T1000 (cell line): ENCODE results near the gene FRMD4A.

Experiments used
- DNase-seq: peaks from one replicate; lab custom pipeline; 2025; ENCODE audit warnings: mixed read lengths; lab: John Stamatoyannopoulos, UW

The FRMD4A gene

DNA sequence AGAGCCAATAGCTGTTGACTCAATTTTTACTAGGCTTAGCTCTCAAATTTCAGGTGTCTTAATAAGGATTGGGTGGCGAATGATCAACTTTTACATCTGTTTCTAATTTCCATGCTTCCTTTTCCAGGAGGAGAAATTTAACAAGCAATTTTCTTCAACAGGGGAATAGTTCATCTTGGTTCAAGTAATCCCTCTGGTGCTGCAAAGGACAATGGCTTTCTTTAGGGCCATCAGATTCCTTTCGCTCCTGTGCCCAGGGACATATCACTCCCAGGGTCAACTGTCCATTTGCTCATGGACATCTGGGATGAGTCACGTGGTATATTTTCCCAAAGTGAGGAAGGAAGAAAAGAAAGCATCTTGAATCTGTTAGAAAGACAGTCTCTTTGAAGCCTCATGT is 313.3 kb downstream of the FRMD4A start:
- no peak for DNase-seq

DNA sequence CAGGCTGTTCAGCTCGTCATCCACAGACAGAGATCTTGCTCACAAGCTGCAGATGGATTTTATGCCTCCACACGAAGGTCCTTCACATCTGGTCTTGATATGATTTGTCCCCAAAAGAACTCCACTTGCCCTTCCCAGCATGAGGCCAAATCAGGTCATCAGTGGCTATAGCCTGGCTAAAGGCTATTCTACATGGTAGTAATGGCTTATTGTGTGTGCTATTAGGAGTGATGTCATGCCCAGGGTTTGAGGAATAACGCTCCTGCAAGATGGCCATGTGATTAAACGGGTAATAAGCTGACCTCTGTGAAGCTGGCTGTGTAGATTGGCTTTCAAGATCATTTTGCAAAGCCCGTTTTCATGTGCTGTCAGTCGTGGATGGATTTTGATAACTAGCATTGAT is 313.8 kb downstream of the FRMD4A start:
- DNase-seq, result no peak

DNA sequence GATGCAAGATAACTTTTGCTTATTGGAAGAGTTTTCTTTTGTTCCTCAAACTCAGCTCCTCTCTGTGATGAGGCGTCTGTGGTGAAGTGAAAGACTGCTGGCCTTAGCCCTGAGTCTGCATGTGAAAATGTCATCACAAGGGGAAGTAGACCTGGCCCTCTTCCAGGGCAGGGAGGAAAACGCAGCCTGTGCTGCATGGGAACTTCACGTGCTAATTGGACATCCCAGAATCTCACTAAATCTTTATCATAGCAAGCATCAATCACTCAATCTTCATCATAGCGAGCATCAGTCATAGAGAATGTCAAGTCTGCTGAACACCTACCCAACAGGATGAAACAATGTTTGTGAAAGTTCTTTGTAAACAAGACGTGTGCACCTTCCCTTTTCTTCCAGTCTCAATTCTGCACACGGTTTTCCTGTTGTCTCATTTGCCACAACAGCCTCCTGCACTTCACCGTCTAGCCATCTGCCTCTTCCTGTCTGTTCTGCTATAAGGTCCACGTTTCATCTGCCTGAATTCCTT is 314.6 kb downstream of the FRMD4A start:
- DNase-seq, result no peak

DNA sequence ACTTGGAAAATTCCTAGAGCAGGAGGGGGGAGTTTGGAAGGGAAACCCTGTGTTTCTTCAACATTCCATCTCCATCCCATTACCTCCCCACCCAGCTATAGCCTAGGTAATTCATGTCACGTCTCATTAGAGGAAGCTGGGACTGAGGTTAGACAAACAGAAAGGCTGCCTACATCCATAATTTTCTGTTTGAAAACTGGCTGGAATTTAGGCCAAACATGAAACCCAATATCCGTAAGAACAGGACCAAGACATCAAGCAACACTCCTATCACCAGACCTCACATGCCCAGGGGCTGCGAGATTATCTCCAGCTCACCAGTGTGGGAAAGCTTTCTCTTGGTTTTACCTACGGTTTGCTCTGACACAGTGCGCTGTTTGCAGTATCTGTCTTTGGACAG is 316.3 kb downstream of the FRMD4A start:
- no peak for DNase-seq

DNA sequence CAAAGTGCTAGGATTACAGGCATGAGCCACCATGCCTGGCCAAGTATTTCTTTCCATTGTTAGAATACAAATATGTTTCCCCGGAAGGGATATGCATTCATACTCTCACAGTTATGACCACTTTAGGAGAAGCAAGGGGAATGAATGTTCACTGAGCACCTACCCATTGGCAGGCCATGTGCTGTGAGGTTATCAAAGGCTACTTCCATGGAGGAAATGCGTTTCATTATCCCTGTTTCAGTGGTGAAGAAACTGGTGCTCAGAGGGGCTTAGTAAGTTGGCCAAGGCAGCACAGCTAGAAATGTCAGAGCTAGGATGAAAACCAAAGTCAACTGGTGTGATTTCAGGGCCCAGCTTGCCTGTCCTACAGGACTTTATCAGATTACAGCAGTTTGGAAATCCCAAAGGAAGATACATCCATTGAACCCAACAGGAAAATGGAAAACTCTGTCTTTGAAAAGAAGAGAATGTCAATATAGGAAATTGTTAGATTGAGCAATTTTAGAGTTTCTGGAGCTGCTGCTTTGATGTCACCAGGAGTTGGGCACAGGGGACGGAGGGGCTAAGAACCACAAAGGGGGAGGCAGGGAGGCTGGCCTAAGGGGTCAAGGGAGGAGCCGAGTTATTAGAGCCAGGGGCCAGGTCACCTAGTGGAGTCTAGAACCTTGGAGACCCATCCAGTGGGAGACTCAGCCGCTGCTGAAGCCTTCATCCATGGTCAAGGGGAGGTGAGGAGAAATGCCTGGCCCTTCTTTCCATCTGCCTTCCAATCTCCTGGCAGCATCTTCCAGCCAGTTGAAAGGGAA is 319.8 kb downstream of the FRMD4A start:
- DNase-seq, result no peak

DNA sequence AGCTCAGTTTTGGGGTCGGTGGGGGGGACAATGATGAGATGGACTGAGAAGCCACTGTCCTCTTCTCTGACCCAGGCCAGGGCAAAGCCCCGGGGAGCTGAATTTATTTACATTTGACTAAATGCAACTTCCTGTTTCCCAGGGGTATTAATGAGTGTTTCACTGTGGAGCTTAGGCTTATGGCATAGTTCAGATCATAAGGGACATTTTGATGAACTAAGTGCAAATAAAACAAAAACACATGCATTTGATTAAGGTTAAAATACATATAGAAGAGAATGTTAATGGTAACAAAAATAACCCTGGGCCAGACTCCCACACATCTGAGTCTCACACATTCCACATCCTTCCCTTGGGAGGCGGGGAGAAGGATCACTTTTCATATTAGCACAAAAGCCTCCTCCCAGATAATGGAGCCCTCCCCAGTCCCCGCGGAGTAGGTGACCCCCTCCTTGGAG is 320.6 kb downstream of the FRMD4A start:
- DNase-seq, result peak; percentile 72

DNA sequence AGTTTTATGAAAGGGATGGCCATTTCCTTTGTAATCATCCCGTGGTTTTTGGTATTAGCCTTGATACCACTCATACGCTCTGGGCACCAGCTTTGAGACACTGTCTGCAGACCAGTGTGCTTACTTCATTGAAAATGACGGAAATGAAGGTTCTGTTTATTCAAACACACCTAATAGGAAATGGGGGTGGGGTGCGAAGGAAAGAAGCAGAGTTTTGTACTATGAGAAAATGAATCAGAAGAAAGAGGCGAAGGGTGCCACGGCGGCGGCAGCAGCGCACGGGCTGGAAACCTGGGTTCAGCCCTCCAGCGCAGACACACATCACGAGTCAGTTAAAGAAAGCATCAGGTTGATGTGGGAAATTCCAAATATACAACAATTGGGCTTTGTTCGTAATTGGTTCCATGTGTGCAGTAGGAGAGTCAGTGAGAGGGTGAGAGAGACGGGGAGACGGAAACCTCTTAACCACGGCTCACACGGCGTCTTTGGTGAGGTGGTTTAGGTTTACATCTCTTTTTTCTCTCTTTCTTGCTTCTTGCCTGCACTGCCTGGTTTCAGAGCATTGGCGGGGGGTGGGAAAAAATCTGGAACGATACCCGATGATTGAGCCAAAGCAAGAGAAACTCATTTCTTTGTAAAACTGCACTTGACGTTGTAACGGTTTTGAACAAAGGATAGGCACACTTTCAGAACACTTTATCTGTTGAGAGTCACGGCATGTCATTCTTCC is 321.2 kb downstream of the FRMD4A start:
- DNase-seq, result peak; percentile 74

DNA sequence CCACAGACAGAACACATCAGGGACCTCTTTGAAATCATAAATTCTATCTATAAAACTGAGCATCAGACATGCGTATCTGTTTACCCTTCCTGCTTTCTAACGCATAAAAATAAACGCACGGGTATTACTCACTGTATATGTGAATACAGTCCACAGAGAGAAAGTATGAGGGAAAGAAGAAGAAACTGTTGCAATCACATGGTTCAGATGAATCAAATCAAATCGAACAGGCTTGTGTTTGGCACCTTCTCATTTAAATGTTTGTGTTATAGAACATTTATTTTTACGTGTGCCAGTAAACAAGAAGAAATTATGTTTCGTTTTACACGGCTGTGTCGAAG is 322.0 kb downstream of the FRMD4A start:
- DNase-seq, result no peak

DNA sequence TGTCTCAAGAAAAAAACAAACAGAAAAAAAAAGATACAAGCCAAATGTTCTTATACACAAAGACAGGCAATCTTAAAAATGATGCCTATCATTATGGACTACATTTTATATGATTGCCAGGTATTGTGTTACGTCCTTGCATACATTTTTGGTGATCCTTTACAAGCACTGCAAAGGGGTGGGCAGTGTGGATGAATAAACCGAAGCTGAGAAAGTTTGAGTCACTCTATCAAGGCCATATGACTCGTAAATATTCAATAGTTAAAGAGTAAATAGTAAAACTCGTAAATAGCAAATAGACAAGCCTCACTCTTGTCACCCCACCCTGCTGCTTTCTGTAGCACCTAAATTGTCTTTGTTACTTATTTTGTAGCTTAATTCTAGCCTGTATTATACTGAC is 326.2 kb downstream of the FRMD4A start:
- DNase-seq, result no peak

DNA sequence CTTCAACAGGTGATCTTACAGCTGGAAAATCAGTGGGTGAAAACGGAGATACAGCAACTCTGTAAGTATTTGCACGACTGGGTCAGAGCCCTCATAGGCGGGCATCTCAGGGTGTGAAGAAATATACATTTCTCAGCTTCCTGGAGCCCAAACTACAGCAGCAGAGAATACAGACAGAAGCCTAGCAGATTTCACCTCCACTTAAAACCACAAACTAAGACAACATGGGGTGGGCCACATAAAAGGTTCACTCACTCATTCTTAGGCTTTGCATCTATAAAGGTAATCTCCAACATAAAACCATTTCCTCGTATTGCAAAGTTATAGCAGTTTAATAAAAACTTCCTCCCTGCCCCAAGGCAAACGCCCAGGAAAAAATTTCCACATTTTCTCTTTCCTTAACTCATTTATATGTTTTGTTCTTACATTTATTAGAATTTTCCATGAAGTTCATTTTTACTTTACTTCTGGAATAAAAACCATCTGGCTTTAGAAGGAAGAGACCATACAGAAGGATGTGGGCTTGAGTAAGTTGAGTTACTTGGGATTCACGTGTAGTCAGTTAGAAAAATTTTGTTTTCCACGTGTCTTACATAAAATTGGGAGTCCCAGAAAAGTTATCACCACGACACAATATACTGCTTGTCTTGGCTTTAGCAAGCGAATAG is 327.1 kb downstream of the FRMD4A start:
- no peak for DNase-seq

DNA sequence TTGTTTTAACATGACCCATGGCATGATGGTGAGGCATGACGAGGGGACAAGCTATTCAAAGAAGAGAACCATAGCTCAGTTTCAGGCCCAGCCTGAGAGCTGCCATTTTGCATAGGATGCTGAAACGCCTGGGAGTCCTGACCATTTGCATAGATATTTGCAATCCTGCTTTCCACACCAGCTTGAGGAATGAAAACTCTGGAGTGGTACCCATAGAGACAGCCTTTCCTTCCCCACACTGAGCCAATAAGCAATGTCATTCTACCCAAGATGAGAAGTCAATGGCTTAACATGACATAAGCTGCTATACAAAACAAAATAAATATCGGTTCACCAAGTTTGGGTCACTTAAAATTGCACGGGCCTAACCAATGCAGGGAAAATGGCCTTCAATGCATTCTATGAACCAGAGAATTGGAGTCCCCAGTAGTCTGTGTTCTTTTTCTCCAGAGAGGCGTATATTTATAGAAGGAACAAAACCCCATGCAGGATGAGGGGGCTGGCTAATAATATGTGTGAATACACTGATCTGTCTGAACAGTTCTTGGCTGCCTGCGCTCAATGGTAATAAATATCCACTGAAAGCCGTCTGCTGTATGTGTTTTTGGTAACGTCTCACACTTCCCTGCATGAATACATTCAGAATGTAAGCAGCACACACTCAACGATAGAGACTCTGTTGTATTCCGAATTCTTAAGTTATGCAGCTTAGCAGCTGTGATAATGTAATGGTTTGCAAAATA is 329.3 kb downstream of the FRMD4A start:
- DNase-seq, result no peak

DNA sequence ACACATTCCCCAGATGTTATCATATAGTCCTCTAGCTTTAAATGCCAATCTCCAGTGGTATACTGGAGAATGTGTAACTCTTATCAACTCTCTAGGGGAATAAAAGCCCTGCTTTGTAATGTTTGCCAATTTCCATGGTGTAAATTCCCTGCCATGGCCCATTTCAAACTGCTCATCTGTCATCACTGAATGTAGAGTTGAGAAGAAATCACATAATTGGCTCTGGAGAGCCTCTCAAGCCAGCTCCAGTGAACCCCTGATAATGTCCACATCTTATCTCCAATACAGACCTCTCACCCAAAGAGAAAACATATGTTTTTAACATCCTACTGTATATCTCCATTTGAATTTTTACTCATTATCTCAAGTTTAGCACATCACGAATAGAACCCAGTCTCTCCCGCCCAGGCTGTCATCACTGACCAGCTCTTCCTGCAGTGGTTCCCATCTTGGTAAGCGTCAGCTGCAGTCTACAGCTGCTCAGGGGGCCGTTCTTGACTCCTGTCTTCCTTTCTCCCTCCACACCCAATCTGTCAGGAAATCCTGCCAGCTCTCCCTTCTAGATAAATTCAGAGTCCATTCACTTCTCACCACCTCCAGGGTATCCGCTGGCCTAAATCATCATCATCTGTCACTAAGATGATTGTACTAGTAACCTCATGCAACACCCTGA is 332.4 kb downstream of the FRMD4A start:
- no peak for DNase-seq

DNA sequence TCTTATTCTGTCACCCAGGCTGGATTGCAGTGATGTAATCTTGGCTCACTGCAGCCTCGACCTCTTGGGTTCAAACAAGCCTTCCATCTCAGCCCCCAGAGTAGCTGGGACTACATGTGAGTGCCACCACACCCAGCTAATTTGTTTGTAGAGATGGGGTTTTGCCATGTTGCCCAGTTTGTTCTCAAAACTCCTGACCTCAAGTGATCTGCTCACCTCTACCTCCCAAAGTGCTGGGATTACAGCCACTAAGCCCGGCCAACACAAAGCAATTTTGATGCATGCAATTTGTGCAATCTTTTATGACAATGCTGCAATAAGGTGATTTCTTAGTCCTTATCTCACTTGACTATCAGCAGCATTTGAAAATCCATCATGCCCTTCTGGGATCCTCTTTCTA is 333.1 kb downstream of the FRMD4A start:
- DNase-seq, result no peak

DNA sequence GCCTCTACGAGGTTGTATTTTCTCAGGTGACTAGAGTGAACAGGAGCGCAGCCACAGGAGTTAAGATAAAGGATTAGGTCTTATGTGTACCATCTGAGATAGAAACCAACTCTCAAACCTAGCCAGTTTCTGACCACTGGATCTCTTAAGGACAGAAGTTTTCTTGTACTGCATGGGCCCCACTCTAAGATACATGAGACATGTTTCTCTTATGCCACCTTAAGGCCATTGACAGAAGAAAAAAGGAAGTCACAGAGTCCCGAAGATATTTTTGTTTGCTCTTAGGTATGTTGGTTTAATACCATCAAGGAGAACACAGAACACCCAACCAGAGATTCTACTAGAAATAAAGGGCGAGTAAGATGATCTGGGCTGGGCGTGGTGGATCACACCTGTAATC is 335.8 kb downstream of the FRMD4A start:
- DNase-seq, result no peak

DNA sequence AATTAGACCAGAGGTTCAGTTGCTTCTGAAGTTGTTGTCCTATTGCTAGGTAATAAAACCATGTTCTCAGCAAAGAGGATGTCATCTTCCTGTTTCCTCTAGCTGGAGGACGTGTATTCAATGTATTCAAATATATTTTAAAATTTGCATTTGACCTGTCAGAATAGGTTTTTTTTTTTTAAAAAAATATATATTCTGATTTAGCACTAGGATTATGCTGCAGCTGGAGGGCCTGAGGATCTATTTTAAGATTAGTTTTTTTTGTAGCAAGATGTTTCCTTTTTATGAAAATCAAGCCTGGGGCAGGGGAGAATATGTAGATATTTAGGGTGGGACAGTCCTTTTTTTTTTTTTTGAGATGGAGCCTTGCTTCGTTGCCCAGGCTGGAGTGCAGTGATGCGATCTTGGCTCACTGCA is 337.0 kb downstream of the FRMD4A start:
- no peak for DNase-seq

DNA sequence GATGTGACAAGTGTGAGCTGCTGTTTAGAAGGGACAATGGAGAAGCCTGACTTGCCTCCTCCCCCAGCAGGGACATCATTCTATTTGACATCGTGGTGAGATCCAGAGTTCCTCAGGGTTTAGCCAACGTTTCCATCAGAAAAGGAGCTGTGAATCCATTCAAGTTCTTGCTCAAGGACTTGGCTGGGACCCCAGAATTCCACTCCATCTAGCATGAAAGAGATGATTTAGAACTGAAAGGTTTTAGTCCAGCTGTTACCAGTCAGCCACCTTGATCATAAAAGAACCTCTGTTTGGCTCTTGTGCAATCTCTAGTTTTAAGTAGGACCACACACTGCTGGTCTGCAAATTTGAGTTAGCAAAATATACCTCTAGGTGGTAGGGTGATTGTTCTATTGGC is 337.6 kb downstream of the FRMD4A start:
- no peak for DNase-seq

DNA sequence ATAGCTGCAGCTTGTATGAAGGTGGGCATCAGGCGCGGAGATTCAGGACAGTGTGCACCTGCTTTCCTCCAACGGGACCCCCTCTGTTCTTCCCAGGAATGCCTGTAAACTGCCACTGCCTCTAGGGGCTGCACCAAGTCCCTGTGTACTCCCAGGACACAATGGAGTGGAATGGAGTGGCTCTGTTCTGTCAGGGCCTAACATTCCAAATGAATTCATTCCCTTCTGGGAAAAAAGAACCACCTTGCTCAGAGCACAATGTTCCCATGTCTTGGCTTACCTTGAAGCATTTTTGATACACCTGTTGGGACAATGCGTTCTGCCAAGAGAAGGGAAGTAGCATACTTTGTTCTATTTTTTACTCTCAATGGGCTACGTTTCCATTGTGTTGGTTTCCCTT is 339.4 kb downstream of the FRMD4A start:
- DNase-seq, result no peak

DNA sequence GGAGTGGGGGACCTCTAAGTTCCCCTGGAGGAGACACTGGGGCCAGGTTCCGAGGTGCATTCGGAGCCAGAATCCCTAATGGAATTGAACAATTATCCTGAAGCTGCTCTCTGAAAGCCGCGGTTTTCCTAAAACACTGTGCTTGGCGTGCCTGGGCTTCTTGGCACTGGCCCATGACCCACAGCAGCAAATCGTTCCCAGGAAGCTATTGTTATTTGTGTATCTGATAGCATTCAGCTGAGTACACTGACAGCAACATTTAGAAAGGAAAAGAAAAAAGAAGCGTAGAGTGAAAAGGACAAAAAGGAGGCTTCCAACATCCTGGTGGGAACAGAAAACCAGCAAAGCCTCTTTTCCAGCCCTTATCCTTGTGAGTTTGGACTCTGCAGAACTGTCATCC is 339.8 kb downstream of the FRMD4A start:
- no peak for DNase-seq

DNA sequence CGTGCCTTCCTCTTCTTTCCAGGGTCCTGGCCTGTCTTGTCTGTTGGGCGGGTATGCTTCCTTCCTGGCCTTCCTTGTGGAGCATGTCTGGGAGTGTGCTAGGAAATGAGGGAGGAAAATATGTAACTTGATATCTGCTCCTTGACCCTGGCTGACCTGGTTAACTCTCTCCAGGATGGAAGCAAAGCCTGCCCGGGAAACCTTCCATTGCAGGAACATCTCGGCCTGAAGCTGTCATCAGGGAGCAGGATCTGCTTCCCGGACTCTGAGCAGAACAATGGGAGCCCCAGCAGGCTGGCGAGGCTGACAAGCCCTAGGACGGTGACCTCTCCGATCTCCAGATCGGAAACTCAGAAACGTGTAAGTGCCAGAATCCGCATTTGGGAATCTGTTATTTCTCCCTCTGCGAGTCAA is 340.3 kb downstream of the FRMD4A start:
- no peak for DNase-seq

DNA sequence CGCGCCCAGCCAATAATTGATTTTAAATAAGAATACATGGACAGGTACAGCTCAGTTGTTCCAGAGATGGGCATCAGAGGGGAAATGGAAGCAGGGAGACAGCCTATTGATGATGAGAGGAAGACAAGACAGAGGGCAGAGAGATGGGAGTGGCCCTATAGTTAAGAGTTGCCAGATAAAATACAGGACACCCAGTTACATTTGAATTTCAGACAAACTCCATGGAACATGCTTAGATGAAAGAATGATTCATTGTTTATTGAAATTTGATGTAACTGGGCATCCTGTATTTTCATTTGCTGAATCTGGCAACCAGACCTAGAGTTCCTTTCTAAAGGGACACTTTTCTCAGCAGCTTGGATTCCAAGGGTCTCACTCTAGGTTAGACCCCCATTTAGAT is 341.1 kb downstream of the FRMD4A start:
- no peak for DNase-seq

DNA sequence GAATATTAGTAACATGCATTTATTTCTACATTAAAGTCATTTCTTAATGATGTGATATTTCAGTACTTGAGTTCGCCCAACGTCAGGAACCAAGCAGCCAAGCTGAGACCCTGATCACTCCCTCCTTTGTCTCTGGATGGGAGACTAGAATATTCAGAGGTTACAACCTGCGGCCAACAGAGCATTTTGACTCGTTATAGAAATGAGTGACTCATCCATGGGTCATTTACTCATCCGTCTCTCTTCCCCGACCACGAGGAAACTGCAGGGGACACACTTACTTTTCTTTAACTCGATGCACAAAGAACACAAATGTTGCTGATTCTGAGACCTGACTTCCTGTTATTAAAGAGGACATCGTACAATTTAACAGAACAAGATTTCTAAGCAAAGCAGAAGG is 343.3 kb downstream of the FRMD4A start:
- peak; percentile 63 for DNase-seq
